T-helper 2 cell treated with Interferon-gamma antibody and Interleukin-4, amounts not matched to agents 5 μg/mL and 100 μg/mL, for 36 hours (primary cell): ENCODE results near the gene CLDN19.

Source experiments
- DNase-seq: peaks from one replicate; pipeline ENCODE4 v3.0.0; 2021; ENCODE audit warnings: low spot score
- H3K27ac Mint-ChIP-seq: one replicate; pipeline ENCODE4 v1.8.0; 2021; ENCODE audit warnings: mild to moderate bottlenecking, mixed read lengths
- H3K27me3 Mint-ChIP-seq: one replicate; pipeline ENCODE4 v1.8.0; 2021; ENCODE audit warnings: low read depth, mixed read lengths
- H3K36me3 Mint-ChIP-seq: one replicate; pipeline ENCODE4 v1.8.0; 2021; ENCODE audit warnings: low read depth, mixed read lengths
- H3K4me1 Mint-ChIP-seq: one replicate; pipeline ENCODE4 v1.8.0; 2021; ENCODE audit warnings: low read depth, mixed read lengths
- H3K4me3 Mint-ChIP-seq: one replicate; pipeline ENCODE4 v1.8.0; 2022; ENCODE audit warnings: mild to moderate bottlenecking, moderate library complexity, mixed read lengths
- H3K9me3 Mint-ChIP-seq: one replicate; pipeline ENCODE4 v1.8.0; 2021; ENCODE audit warnings: mixed read lengths

CLDN19 gene, protein sequence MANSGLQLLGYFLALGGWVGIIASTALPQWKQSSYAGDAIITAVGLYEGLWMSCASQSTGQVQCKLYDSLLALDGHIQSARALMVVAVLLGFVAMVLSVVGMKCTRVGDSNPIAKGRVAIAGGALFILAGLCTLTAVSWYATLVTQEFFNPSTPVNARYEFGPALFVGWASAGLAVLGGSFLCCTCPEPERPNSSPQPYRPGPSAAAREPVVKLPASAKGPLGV

DNA sequence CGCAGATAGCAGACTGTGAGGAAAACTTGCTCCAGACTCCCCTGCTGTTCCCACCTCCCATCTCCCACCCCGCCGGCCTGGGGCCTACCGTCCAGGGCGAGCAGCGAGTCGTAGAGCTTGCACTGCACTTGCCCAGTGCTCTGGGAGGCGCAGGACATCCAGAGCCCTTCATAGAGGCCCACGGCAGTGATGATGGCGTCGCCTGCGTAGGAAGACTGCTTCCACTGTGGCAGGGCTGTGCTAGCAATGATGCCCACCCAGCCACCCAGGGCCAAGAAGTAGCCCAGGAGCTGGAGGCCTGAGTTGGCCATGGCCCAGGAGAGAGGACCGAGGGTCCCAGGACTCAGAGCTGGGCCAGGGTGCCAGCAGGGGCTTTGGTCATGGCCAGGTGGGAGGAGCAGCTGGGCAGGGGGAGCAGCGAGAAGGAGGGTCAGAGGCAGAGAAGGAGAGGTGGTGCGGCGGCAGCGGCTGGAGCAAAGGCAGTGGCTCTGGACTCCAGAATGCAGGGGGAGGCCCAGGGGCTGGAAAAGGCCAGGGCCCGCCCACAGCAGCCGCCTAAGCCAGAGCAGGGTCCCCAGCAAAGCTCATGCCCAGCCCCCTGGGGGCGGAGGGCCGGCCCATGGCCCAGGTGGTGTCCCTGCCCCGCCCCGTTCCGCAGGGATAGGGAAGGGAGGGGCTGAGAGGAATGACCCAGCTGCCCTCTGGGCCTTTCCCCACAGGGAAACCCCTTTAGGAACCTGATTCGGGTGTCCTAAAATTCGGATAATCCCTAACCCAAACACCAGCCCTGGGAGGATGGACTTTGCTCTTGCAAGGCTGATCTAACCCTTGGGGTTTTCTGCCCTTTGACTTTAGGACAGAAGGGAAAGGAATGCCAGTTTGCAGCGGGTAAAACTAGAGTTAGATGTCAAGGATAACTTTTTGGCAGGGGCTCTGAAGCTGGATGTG, at the start of gene CLDN19:
Gene CLDN19 (minus strand): TSS at position 484 of the 948 bp plus-strand sequence. CDS start 173 bp downstream, at position 311.
- Mint-ChIP-seq H3K9me3 (no peaks in the 10 kb centered on the region), H3K27me3 (no peaks in the 10 kb centered on the region), H3K4me1 (peaks cover 4% of the 10 kb centered on the region), H3K36me3 (no peaks in the 10 kb centered on the region), H3K27ac (no peak within 1 kb of the TSS), H3K4me3 (no peak within 1 kb of the TSS)
- no peak for DNase-seq

DNA sequence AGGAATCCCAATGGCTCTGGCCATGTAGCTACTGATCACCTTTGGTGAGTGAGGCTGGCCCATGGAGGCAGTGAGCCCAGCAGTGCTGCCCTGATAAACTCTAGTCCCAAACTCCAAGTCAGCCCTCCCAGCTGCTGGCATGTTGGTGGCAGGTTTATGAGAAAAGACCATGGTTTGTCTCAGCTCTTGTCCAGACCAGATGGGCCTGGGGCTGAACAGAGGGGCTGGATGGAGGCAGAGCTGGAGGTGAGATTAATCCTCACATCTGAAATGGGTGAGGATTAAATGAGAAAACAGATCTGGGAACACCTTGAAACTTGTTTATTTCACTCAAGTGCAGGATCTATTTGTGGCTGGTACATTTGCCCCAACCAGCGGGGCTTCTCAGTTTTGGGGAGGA, 48.0 kb upstream of the CLDN19 start:
- Mint-ChIP-seq H3K4me1 (peaks cover 10% of the 10 kb centered on the region), H3K27ac (no peak overlapping the region), H3K9me3 (no peaks in the 10 kb centered on the region), H3K36me3 (peaks cover 4% of the 10 kb centered on the region), H3K27me3 (no peaks in the 10 kb centered on the region), H3K4me3 (no peak overlapping the region)
- no peak for DNase-seq

DNA sequence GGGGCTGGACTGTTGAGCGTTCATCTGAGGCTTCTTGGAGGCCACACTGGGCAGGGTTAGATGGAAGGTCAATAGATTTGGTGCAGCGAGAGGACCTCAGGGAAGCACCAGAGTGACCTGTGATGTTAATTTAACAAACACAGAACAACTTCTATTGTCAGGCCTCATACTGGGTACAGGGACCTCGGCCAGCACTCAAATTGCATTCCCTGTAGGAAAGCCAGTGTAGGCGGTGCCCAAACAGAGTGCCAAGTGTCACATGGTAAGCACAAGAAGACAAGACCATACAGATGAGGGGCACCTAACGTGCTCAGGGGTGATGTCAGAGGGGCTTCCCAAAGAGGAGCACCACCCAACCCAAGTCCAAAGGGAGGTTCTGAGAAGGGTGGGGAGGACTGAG, 46.1 kb upstream of the CLDN19 start:
- Mint-ChIP-seq H3K36me3 (peaks cover 9% of the 10 kb centered on the region), H3K9me3 (no peaks in the 10 kb centered on the region), H3K4me3 (peak overlapping the region; percentile 66), H3K4me1 (peaks cover 10% of the 10 kb centered on the region), H3K27ac (peak overlapping the region; percentile 70), H3K27me3 (no peaks in the 10 kb centered on the region)
- DNase-seq = no peak

DNA sequence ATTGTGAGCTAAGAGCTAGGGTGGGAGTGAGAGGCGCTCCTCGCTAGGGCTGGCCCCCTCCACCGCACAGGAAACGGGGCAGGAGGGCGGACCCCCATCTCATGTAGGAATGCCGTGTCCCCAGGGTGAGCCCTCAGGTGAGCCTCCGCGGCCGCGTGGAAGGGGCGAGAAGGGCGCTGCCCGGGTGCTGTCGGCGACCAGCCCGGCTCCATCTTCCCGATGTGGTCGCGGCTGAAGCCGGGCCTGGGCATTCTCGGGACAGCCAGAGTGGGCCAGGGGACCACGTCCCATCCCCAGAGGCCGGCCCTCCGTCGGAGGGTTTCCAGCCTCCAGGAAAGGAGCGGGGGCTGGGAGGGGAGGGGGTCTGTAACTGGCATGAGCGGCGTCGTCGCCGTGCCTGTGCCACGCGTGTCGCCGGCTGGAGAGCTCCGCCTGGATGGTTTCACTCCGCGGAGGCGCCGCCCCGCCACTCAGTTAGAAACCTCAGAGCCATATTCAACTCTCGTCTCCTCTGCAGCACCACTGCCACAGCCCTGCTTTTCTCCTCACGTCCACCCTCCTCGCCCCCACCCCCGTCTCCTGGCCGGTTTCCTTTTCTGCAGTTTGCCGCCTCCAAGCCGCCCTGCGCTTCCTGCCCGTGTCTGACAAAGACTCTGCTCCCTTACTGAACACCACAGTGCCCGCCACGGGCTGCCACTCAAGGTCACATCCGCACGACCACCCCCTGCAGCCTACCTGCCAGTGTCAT, 45.1 kb upstream of the CLDN19 start, which contains the start of gene TMEM269:
Gene TMEM269 (plus strand): TSS at position 46 of the 748 bp plus-strand sequence. CDS start 4,903 bp downstream, outside the sequence.
- Mint-ChIP-seq H3K9me3 (no peaks in the 10 kb centered on the region), H3K4me1 (peaks cover 18% of the 10 kb centered on the region), H3K27ac (peak within 1 kb of the TSS; percentile 70), H3K27me3 (no peaks in the 10 kb centered on the region), H3K4me3 (peak within 1 kb of the TSS; percentile 66), H3K36me3 (peaks cover 16% of the 10 kb centered on the region)
- DNase-seq = peak; percentile 41

DNA sequence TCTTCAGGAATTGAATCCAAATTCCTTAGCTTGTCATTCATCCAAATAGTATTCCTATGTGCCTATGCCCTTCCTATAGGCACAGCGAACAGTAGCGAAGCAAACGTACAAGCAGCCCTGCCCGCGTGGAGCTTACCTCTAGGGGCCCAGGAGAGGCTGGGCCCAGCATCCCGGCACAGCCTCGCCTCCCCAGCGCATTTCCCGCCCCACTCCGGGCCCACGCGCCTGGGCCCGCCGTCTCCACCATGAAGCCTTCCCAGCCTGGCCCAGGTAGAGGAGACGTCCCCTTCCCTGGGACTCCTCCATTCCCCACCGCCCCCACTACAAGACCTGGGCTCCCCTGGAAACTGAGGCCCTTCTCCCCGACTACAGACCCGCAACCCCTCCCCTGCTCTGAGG, 44.5 kb upstream of the CLDN19 start:
- Mint-ChIP-seq H3K4me1 (peaks cover 24% of the 10 kb centered on the region), H3K9me3 (no peaks in the 10 kb centered on the region), H3K27me3 (no peaks in the 10 kb centered on the region), H3K36me3 (peaks cover 17% of the 10 kb centered on the region), H3K4me3 (no peak overlapping the region), H3K27ac (no peak overlapping the region)
- DNase-seq = no peak

DNA sequence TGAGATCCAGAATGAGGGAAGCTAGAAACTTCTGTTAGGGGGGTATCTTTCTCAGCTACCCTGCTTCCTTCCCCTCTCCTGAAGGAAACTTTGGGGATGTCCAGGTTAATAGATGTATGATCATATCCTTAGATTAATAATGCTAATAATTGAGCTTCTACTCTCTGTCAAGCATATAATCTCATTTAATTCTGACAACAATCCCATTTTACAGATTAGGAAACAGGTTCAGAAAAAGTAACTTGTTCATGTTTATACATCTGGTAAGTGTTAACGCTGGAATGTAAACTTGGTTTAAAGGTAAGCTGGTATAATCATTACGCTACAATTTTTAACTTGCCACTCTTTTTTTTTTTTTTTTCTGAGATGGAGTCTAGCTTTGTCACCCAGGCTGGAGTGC, 43.1 kb upstream of the CLDN19 start:
- Mint-ChIP-seq H3K4me1 (peaks cover 34% of the 10 kb centered on the region), H3K27me3 (no peaks in the 10 kb centered on the region), H3K9me3 (no peaks in the 10 kb centered on the region), H3K36me3 (peaks cover 27% of the 10 kb centered on the region), H3K4me3 (no peak overlapping the region), H3K27ac (no peak overlapping the region)
- no peak for DNase-seq

DNA sequence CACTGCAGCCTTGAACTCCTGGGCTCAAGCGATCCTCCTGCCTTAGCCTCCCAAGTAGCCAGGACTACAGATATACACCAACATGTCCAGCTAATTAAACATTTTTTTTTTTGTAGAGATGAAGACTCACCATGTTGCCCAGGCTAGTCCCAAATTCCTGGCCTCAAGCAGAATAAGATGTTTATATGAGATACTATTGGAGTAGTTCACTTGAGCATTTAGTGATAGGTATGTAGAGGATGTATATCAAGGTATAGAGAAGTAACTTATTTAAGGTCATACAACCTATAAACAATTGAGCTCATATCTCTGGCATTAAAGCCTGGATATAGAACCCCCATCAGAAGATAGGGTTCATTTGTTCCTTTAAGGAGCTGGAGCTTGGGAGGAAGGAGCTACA, 40.1 kb upstream of the CLDN19 start:
- no peaks in the 10 kb centered on the region for H3K9me3 Mint-ChIP-seq
- H3K4me1 Mint-ChIP-seq = peaks cover 28% of the 10 kb centered on the region
- DNase-seq = no peak
- no peaks in the 10 kb centered on the region for H3K27me3 Mint-ChIP-seq
- peaks cover 40% of the 10 kb centered on the region for H3K36me3 Mint-ChIP-seq
- no peak overlapping the region for H3K27ac Mint-ChIP-seq
- H3K4me3 Mint-ChIP-seq = no peak overlapping the region

DNA sequence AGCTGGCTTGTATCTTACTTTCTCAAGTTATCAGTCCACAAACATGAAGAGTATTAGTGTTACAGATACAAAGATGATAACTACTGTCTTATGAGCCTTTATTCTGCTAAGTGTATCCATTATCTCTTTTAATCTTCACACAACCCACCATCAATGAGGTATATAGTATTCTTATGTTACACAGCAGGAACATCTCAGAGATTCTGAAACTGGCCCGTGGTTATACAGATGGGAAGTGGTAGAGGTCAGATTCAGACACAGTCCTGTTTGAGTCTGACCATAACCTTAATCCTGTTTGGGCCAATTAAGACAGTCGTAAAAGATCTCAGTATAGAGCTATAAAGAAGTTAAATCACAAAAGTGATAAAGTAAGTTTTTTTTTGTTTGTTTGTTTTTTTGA, 39.7 kb upstream of the CLDN19 start:
- no peak overlapping the region for H3K4me3 Mint-ChIP-seq
- peaks cover 45% of the 10 kb centered on the region for H3K36me3 Mint-ChIP-seq
- H3K9me3 Mint-ChIP-seq = no peaks in the 10 kb centered on the region
- peak; percentile 39 for DNase-seq
- peaks cover 28% of the 10 kb centered on the region for H3K4me1 Mint-ChIP-seq
- no peak overlapping the region for H3K27ac Mint-ChIP-seq
- no peaks in the 10 kb centered on the region for H3K27me3 Mint-ChIP-seq

DNA sequence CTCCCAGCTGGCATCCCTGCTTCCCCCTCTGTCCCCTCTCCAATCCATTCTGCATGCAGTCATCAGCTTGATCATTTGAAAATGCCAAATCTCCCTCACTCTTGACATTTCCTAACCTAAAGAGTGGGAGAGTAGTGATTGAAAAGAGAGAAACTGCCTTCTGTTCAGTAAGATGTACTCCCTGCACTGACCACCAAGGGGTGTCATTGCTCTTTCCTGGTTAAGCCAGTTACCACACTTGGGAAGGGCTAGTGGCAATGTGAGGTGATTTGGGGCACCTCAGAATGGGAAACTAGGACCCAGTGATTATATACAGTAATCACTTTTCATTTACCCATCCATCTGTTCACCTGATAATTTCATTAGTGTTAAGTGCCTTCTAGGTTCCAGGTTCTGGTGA, 37.8 kb upstream of the CLDN19 start:
- Mint-ChIP-seq H3K4me1 (peaks cover 33% of the 10 kb centered on the region), H3K27me3 (no peaks in the 10 kb centered on the region), H3K27ac (no peak overlapping the region), H3K4me3 (no peak overlapping the region), H3K36me3 (peaks cover 54% of the 10 kb centered on the region), H3K9me3 (no peaks in the 10 kb centered on the region)
- DNase-seq = peak; percentile 21

DNA sequence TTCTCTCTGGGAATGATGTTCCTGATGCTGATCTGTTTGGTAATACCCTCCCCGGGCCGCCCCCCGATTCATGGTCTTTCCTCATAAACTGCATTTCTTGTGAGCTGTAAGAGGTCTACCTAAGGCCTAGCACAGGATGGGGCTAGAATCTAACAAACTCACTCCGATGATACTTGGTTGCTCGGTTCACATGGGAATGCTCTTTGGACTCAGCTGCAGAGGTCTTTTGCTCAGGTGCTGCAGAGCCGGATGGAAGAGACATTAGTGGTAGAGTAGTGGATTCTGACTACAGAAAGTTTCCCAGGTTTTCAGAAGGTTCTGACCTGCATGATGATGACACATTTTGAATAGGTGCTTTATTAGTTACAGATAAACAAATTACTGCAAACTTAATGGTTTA, 36.5 kb upstream of the CLDN19 start:
- H3K4me1 Mint-ChIP-seq = peaks cover 38% of the 10 kb centered on the region

DNA sequence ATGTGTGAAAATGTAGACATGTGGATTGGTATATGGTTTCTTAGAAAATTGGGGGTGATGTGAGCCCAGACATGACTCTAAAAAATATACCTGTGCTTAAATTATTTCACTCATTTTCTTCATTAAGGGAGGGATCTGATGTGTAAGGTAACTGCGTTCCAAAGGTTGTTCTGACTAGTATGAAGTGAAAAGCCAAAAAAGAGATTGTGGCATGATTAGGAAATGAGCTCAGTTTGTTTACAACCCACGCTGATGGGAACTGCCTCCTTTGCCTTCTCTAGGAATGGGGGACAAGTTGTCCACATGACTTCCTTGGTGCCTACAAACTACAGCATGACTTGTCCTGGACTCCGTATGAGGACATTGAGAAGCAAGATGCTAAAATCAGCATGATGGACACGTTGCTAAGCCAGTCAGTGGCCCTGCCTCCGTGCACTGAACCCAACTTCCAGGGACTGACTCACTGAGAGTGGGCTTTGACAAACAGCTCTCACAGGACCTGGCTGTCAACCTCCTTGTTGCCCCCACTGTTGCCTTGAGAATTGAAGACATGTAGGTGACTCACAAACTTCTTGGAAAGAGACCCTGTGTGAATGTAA, 35.0 kb upstream of the CLDN19 start:
- no peak for DNase-seq
- H3K27ac Mint-ChIP-seq = no peak overlapping the region
- H3K27me3 Mint-ChIP-seq = no peaks in the 10 kb centered on the region
- peaks cover 53% of the 10 kb centered on the region for H3K36me3 Mint-ChIP-seq
- peaks cover 35% of the 10 kb centered on the region for H3K4me1 Mint-ChIP-seq
- no peak overlapping the region for H3K4me3 Mint-ChIP-seq
- H3K9me3 Mint-ChIP-seq = no peaks in the 10 kb centered on the region

More for the DNA sequence above, 36.5 kb upstream of the CLDN19 start:
- peaks cover 55% of the 10 kb centered on the region for H3K36me3 Mint-ChIP-seq
- no peak for DNase-seq
- H3K27me3 Mint-ChIP-seq = no peaks in the 10 kb centered on the region
- no peak overlapping the region for H3K27ac Mint-ChIP-seq
- no peaks in the 10 kb centered on the region for H3K9me3 Mint-ChIP-seq
- no peak overlapping the region for H3K4me3 Mint-ChIP-seq

DNA sequence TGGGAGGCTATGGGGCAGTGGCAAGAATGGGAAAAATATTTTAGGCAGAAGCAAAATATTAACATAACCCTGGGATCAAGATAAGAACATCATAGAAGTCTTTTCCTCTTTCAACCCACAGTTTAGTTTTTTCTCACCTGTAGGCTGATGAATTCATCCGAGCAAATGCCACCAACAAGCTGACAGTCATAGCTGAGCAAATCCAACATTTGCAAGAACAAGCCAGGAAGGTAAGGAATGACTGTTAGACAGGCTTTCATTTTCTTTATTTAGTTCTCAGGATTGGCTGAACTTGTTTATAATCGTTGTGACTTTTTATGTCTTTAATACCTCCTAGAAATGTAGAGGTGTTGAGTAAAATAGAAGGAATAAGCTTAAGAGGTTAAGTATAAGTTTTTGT, 33.4 kb upstream of the CLDN19 start:
- no peak overlapping the region for H3K4me3 Mint-ChIP-seq
- H3K36me3 Mint-ChIP-seq = peaks cover 51% of the 10 kb centered on the region
- peak overlapping the region; percentile 29 for H3K27ac Mint-ChIP-seq
- H3K4me1 Mint-ChIP-seq = peaks cover 28% of the 10 kb centered on the region
- DNase-seq = no peak
- H3K27me3 Mint-ChIP-seq = no peaks in the 10 kb centered on the region
- H3K9me3 Mint-ChIP-seq = no peaks in the 10 kb centered on the region

DNA sequence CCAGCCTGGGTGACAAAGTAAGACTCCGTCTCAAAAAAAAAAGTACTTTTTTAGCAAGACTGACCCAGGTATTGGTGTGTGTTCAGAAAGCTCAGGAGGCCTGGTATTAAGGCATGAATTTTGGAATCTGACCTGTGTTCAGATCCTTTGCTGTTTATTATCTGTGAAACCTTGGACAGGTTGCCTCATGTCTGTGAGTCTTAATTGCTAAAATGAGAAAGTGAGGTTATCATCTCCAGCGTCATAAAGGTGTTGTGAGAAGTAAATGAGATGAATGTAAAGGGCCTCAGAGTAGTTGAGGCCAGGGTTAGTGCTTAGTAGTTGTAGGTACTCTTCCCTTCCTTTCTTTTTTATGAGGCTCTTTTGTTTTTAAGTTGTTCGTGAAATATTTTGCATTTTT, 29.8 kb upstream of the CLDN19 start:
- Mint-ChIP-seq H3K36me3 (peaks cover 27% of the 10 kb centered on the region), H3K4me3 (no peak overlapping the region), H3K27ac (no peak overlapping the region), H3K27me3 (no peaks in the 10 kb centered on the region), H3K4me1 (peaks cover 24% of the 10 kb centered on the region), H3K9me3 (no peaks in the 10 kb centered on the region)
- DNase-seq = no peak
